Activated T-cell treated with anti-CD3 and anti-CD28 coated beads for 4 hours (primary cell): ENCODE results near the gene SND1.

Experiments used
- DNase-seq: peaks from one replicate; pipeline ENCODE4 v3.0.0-alpha.2; 2020

SND1 gene

GRCh38 chr7:127840226-127840951 lies 188.4 kb downstream of the SND1 start:
- no peak for DNase-seq

- no peak for DNase-seq
These were observed 192.2 kb downstream of the SND1 start for GRCh38 chr7:127844165-127844564.

- DNase-seq = no peak
These were observed 192.8 kb downstream of the SND1 start for GRCh38 chr7:127844707-127845331.

GRCh38 chr7:127845522-127846214 lies 193.7 kb downstream of the SND1 start:
- DNase-seq = no peak

- DNase-seq = no peak
These were observed 195.6 kb downstream of the SND1 start for GRCh38 chr7:127847641-127848040.

GRCh38 chr7:127848241-127848640 lies 196.2 kb downstream of the SND1 start:
- no peak for DNase-seq

- no peak for DNase-seq
These were observed 198.2 kb downstream of the SND1 start for GRCh38 chr7:127850195-127850594.

GRCh38 chr7:127854383-127854782 lies 202.4 kb downstream of the SND1 start:
- no peak for DNase-seq

- DNase-seq = no peak
These were observed 205.5 kb downstream of the SND1 start for GRCh38 chr7:127857464-127857841.

GRCh38 chr7:127858091-127858914 lies 206.3 kb downstream of the SND1 start:
- DNase-seq = no peak

- no peak for DNase-seq
These were observed 206.9 kb downstream of the SND1 start for GRCh38 chr7:127858915-127859189.

- no peak for DNase-seq
These were observed 207.3 kb downstream of the SND1 start for GRCh38 chr7:127859330-127859729.

GRCh38 chr7:127862525-127862924 lies 210.5 kb downstream of the SND1 start:
- no peak for DNase-seq

- DNase-seq = no peak
These were observed 211.1 kb downstream of the SND1 start for GRCh38 chr7:127863082-127863481.

GRCh38 chr7:127865466-127865865 lies 213.5 kb downstream of the SND1 start:
- no peak for DNase-seq

GRCh38 chr7:127870231-127870907 lies 218.4 kb downstream of the SND1 start:
- no peak for DNase-seq

GRCh38 chr7:127871226-127871625 lies 219.2 kb downstream of the SND1 start:
- DNase-seq = no peak

- no peak for DNase-seq
These were observed 220.1 kb downstream of the SND1 start for GRCh38 chr7:127872122-127872521.

GRCh38 chr7:127873151-127873550 lies 221.2 kb downstream of the SND1 start:
- no peak for DNase-seq

GRCh38 chr7:127873715-127874636 lies 222.0 kb downstream of the SND1 start:
- no peak for DNase-seq

GRCh38 chr7:127874951-127875608 lies 223.1 kb downstream of the SND1 start:
- DNase-seq = no peak
